Measurements from ENCODE around the gene GATB. TPM values are rescaled to one million over a fixed set of nuclear protein-coding genes. Genes with fewer than 3 reads are reported as not detected.

The GATB gene
- total and polyA plus RNA-seq, 2 of the 4 experiments (the other 2 are of a cell fraction) = 18.7 to 20.3 TPM

DNA sequence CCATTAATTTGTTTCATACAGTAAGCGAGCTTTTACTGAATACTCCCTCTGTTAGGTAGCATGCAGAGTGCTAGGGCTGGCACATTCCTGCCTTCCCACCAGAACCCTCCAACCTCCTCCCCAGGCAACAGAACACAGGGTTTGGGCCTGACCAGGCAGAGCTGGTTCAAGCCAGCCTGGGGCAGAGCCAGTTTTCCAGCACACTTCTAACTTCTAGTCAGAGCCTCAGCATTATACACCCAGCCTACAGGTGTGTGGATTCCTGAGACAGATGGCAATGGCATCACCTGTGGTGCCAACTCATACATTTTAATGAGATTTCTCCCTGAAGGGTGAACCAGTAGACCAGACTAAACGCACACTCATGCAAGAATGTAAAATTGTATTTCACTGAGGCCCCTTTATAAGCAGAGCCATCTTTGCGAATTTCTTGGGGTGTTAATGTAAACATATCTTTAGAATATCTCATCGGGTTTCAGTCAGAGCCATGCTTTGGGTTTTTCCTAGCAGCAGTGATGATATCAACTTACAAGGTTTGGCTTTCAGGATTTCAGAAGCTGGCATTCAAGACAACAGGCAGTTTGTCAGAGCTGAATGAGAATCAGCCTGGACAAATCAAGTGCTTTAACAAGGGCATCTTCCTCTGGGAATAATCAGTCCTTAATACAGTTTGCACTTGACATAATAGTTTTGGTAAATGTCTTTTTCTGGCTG, 92.0 kb downstream of the GATB start:
- ATAC-seq (ENCODE audit: low read depth) = peak; percentile 86

More for the DNA sequence above, 92.0 kb downstream of the GATB start:
- Histone ChIP-seq H2AFZ (replicated peaks; ENCODE audit: low read length, poor library complexity) (no peak overlapping the region), H2BK20ac (ENCODE audit: low read depth, low read length) (no peak overlapping the region), H4K8ac (ENCODE audit: low read depth in 2 of 2, low read length in 2 of 2) (no peak overlapping the region), H3K9ac (ENCODE audit: low read depth, low read length) (no peak overlapping the region), H3K14ac (replicated peaks; ENCODE audit: low read depth, low read length) (0 out of 2 replicates have a peak overlapping the region, but pooled peaks have one; percentile 14), H3K4me2 (ENCODE audit: low read depth, low read length) (peak overlapping the region; percentile 22), H3K56ac (ENCODE audit: extremely low read depth, insufficient read depth, low read length) (no peak overlapping the region), H2AK9ac (replicated peaks; ENCODE audit: low read depth, low read length, poor library complexity) (no peak overlapping the region), H2BK15ac (ENCODE audit: low read depth, low read length) (no peak overlapping the region), H4K20me1 (ENCODE audit: insufficient read depth, low read length) (no peaks in the 10 kb centered on the region), H3K4me1 (ENCODE audit: control insufficient read depth, insufficient read depth, low read length) (peaks cover 6% of the 10 kb centered on the region), H3K79me1 (ENCODE audit: low read depth in 1 of 2, low read length in 2 of 2) (no peaks in the 10 kb centered on the region), H3K4me3 (ENCODE audit: insufficient read depth, low read depth, low read length) (no peak overlapping the region), H3K36me3 (ENCODE audit: control insufficient read depth, insufficient read depth, low read length) (no peaks in the 10 kb centered on the region), H3K27me3 (ENCODE audit: control insufficient read depth, insufficient read depth, low read length) (no peaks in the 10 kb centered on the region), H2AK5ac (ENCODE audit: low read depth, low read length) (no peak overlapping the region), H3K27ac (ENCODE audit: insufficient read depth, low read length) (no peak overlapping the region), H4K5ac (ENCODE audit: low read depth, low read length) (no peak overlapping the region), H3K9me1 (ENCODE audit: insufficient read depth, low read length) (no peaks in the 10 kb centered on the region; the same call in 1 of the 2 replicates), H3K4ac (ENCODE audit: low read depth, low read length) (no peak overlapping the region; the same call in 1 of the 2 replicates), H3K23ac (ENCODE audit: low read depth, low read length) (no peak overlapping the region), H4K91ac (ENCODE audit: insufficient read depth, low read depth, low read length) (peak overlapping the region; percentile 8; the same call in 1 of the 2 replicates), H2BK120ac (ENCODE audit: low read depth, low read length) (no peak overlapping the region), H2BK5ac (ENCODE audit: low read depth, low read length, poor library complexity, severe bottlenecking) (no peak overlapping the region), H3K18ac (ENCODE audit: low read depth, low read length) (peak overlapping the region; percentile 2; the same call in 1 of the 2 replicates), H3K9me3 (ENCODE audit: control insufficient read depth, insufficient read depth, low read length) (no peaks in the 10 kb centered on the region)
- intact Hi-C loops (cut with micrococcal nuclease) (no loop called here), in situ Hi-C loops (cut with MboI; ENCODE audit: low sequenced_read_pairs) (no loop called here), dilution Hi-C loops (cut with HindIII; ENCODE audit: low sequenced_read_pairs, unreplicated experiment) (no loop called here)
- ChIA-PET POLR2A (ENCODE audit: unreplicated experiment) (no interaction called here), CTCF (no interaction called here)
- DNase-seq = peak; percentile 75
- no TSS peak for BruUV-seq (replicated peaks)
- TF ChIP-seq MXI1 (IDR thresholded peaks at IDR 0.05; ENCODE audit: borderline replicate concordance, low read depth, low read length) = no peak
- TF ChIP-seq SMC3 (IDR thresholded peaks at IDR 0.05; ENCODE audit: low read depth, low read length) = no peak
- TF ChIP-seq BHLHE40 (IDR thresholded peaks at IDR 0.05; ENCODE audit: low read depth, low read length) = no peak
- TF ChIP-seq, protein P1, sequence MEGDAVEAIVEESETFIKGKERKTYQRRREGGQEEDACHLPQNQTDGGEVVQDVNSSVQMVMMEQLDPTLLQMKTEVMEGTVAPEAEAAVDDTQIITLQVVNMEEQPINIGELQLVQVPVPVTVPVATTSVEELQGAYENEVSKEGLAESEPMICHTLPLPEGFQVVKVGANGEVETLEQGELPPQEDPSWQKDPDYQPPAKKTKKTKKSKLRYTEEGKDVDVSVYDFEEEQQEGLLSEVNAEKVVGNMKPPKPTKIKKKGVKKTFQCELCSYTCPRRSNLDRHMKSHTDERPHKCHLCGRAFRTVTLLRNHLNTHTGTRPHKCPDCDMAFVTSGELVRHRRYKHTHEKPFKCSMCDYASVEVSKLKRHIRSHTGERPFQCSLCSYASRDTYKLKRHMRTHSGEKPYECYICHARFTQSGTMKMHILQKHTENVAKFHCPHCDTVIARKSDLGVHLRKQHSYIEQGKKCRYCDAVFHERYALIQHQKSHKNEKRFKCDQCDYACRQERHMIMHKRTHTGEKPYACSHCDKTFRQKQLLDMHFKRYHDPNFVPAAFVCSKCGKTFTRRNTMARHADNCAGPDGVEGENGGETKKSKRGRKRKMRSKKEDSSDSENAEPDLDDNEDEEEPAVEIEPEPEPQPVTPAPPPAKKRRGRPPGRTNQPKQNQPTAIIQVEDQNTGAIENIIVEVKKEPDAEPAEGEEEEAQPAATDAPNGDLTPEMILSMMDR (conservative IDR thresholded peaks at IDR 0.05; ENCODE audit: low read depth, low read length) = no peak
- TF ChIP-seq, protein P2, sequence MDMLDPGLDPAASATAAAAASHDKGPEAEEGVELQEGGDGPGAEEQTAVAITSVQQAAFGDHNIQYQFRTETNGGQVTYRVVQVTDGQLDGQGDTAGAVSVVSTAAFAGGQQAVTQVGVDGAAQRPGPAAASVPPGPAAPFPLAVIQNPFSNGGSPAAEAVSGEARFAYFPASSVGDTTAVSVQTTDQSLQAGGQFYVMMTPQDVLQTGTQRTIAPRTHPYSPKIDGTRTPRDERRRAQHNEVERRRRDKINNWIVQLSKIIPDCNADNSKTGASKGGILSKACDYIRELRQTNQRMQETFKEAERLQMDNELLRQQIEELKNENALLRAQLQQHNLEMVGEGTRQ (IDR thresholded peaks at IDR 0.05; ENCODE audit: low read depth, low read length) = no peak
- no peak for TF ChIP-seq FOS (IDR thresholded peaks at IDR 0.05; ENCODE audit: low read depth, low read length)
- no peak for TF ChIP-seq CHD1 (IDR thresholded peaks at IDR 0.05; ENCODE audit: low read depth, low read length)
- no peak for TF ChIP-seq MAZ (IDR thresholded peaks at IDR 0.05; ENCODE audit: borderline replicate concordance, low read depth, low read length)
- TF ChIP-seq RFX5 (IDR thresholded peaks at IDR 0.05; ENCODE audit: low read depth, low read length) = no peak
- TF ChIP-seq CEBPB (IDR thresholded peaks at IDR 0.05; ENCODE audit: low read depth, low read length) = no peak
- TF ChIP-seq, protein P3, sequence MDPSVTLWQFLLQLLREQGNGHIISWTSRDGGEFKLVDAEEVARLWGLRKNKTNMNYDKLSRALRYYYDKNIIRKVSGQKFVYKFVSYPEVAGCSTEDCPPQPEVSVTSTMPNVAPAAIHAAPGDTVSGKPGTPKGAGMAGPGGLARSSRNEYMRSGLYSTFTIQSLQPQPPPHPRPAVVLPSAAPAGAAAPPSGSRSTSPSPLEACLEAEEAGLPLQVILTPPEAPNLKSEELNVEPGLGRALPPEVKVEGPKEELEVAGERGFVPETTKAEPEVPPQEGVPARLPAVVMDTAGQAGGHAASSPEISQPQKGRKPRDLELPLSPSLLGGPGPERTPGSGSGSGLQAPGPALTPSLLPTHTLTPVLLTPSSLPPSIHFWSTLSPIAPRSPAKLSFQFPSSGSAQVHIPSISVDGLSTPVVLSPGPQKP (IDR thresholded peaks at IDR 0.05; ENCODE audit: borderline replicate concordance, low read depth, low read length) = no peak
- no peak for TF ChIP-seq RAD21 (IDR thresholded peaks at IDR 0.05; ENCODE audit: low read length)
- no peak for TF ChIP-seq POLR2A (IDR thresholded peaks at IDR 0.05; ENCODE audit: low read depth, low read length)
- no peak for TF ChIP-seq RCOR1 (IDR thresholded peaks at IDR 0.05; ENCODE audit: insufficient replicate concordance, low read length)
- no peak for TF ChIP-seq MAFK (IDR thresholded peaks at IDR 0.05; ENCODE audit: low read depth, low read length)
- WGBS, 2 experiments (ENCODE audit: extremely low coverage in 2 of 2, insufficient read length in 1 of 2) = no CpG with 5 or more reads among the region's 4 CpGs

All from IMR-90 (cell line).